Fibroblast of lung (primary cell): ENCODE measurements around the gene RASA4B.
"Not testable (repeated sequence)": the region's sequence is repeated elsewhere in the genome, so short reads cannot be mapped to it uniquely, and the experiment has no call there.

Experiments
- EZH2 ChIP-seq: IDR thresholded peaks from 2 replicates; pipeline ENCODE4 v1.5.1; 2012; ENCODE audit warnings: low read length, control low read depth, mild to moderate bottlenecking; ENCODE audit errors: missing control alignments
- TF ChIP-seq, protein P1 (sequence below), 2 donors: IDR thresholded peaks in 1 of 2; conservative IDR thresholded peaks in 1 of 2; 1 replicate in 1 of 2; 2 replicates in 1 of 2; pipeline ENCODE4 v1.5.1; 2011 to 2012; ENCODE audit warnings: low read length in 2 of 2, control low read depth in 1 of 2, inconsistent platforms in 1 of 2, low read depth in 1 of 2, mild to moderate bottlenecking in 1 of 2

DNA sequence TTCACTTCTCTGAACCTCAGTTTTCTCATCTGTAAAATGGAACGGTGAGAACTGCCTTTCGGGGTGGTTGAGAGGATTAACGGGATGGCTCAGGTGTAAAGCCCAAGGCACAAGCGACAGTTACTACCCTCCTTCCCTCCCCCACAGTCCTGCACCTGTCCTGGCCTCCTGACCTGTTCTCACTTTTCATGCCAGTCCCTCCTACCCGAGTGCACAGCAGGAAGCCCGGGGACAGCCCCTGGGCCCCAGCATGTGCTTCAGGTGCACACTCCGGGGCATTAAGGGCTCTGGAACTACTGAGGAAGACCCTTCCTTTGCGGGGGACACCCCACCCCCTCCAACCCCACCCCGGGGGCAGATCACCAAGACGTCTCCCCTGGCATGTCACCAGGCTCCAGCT is 626 bp downstream of the RASA4B start:
- TF ChIP-seq, protein P1, sequence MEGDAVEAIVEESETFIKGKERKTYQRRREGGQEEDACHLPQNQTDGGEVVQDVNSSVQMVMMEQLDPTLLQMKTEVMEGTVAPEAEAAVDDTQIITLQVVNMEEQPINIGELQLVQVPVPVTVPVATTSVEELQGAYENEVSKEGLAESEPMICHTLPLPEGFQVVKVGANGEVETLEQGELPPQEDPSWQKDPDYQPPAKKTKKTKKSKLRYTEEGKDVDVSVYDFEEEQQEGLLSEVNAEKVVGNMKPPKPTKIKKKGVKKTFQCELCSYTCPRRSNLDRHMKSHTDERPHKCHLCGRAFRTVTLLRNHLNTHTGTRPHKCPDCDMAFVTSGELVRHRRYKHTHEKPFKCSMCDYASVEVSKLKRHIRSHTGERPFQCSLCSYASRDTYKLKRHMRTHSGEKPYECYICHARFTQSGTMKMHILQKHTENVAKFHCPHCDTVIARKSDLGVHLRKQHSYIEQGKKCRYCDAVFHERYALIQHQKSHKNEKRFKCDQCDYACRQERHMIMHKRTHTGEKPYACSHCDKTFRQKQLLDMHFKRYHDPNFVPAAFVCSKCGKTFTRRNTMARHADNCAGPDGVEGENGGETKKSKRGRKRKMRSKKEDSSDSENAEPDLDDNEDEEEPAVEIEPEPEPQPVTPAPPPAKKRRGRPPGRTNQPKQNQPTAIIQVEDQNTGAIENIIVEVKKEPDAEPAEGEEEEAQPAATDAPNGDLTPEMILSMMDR (conservative IDR thresholded peaks at IDR 0.05 in 1 of 2, IDR thresholded peaks at IDR 0.05 in 1 of 2; ENCODE audit: low read depth in 1 of 2, low read length in 2 of 2), result not testable (repeated sequence)
- not testable (repeated sequence) for TF ChIP-seq EZH2
